Small intestine (tissue), 7 donors: Measurements from ENCODE around the gene FAM53A. TPM values are rescaled to one million over a fixed set of nuclear protein-coding genes. Genes with fewer than 3 reads are reported as not detected.

Source experiments
- DNase-seq, 2 donors: peaks; one replicate each; pipeline versions ENCODE4 v3.0.0 to v3.0.0-alpha.2; 2013
- FAIRE-seq: peaks from 2 replicates; lab custom pipeline; 2012; peaks lifted over from hg19 to GRCh38; lab: Jason Lieb, UNC
- H3K27ac ChIP-seq, 3 donors: one replicate each; pipeline ENCODE4 v1.5.1; 2013; ENCODE audit warnings: low read length in 2 of 3, mild to moderate bottlenecking in 2 of 3, control low read depth in 1 of 3, inconsistent platforms in 1 of 3, low read depth in 1 of 3, moderate library complexity in 1 of 3
- H3K27me3 ChIP-seq, 3 donors: one replicate each; pipeline ENCODE4 v1.6.1; 2013; ENCODE audit warnings: low read length in 3 of 3, inconsistent platforms in 1 of 3; ENCODE audit not compliant: control insufficient read depth in 3 of 3, insufficient read depth in 3 of 3
- H3K36me3 ChIP-seq, 3 donors: one replicate each; pipeline ENCODE4 v1.6.1; 2013; ENCODE audit warnings: low read length in 3 of 3, inconsistent platforms in 1 of 3, low read depth in 1 of 3, mild to moderate bottlenecking in 1 of 3, moderate library complexity in 1 of 3; ENCODE audit not compliant: control insufficient read depth in 3 of 3, insufficient read depth in 2 of 3
- H3K4me1 ChIP-seq, 3 donors: one replicate each; pipeline ENCODE4 v1.6.1; 2013; ENCODE audit warnings: low read length in 2 of 3, inconsistent platforms in 1 of 3, low read depth in 1 of 3, mild to moderate bottlenecking in 1 of 3, moderate library complexity in 1 of 3; ENCODE audit not compliant: control insufficient read depth in 3 of 3, insufficient read depth in 2 of 3
- H3K4me3 ChIP-seq, 3 donors: one replicate each; pipeline ENCODE4 v1.5.1; 2013; ENCODE audit warnings: low read length in 3 of 3, control low read depth in 1 of 3, inconsistent platforms in 1 of 3, low read depth in 1 of 3, mild to moderate bottlenecking in 1 of 3, moderate library complexity in 1 of 3
- H3K9me3 ChIP-seq, 2 donors: one replicate each; pipeline ENCODE4 v1.6.1; 2013; ENCODE audit warnings: low read depth in 1 of 2, low read length in 1 of 2; ENCODE audit not compliant: control insufficient read depth in 2 of 2, insufficient read depth in 1 of 2
- WGBS, 3 donors: extraction: QIAGEN DNeasy Blood & Tissue Kit; methylation state at CpG; one replicate each; pipeline ENCODE4 v1.1.7; 2013; 5-methylcytosine and 5-hydroxymethylcytosine counted together
- polyA plus RNA-seq, 4 donors: library from polyadenylated mRNA; stranded (reverse) in 3 of 4; unstranded in 1 of 4; fragments of 200-250 nt in 3 of 4; fragments of 120-200 nt in 1 of 4; gene quantifications; one replicate each; pipeline versions ENCODE4 v1.2.1 to v1.2.3, GENCODE V29; 2013
- donor health status: healthy with polysubstance abuse.
- donor health status: control.
- donor health status: control.
- donor health status: Bipolar disorder and iron deficiency.
- donor health status: healthy.

Gene FAM53A
- polyA plus RNA-seq, 4 donors = 0.27 to 1.1 (median 0.97) TPM; not detected in 1

DNA sequence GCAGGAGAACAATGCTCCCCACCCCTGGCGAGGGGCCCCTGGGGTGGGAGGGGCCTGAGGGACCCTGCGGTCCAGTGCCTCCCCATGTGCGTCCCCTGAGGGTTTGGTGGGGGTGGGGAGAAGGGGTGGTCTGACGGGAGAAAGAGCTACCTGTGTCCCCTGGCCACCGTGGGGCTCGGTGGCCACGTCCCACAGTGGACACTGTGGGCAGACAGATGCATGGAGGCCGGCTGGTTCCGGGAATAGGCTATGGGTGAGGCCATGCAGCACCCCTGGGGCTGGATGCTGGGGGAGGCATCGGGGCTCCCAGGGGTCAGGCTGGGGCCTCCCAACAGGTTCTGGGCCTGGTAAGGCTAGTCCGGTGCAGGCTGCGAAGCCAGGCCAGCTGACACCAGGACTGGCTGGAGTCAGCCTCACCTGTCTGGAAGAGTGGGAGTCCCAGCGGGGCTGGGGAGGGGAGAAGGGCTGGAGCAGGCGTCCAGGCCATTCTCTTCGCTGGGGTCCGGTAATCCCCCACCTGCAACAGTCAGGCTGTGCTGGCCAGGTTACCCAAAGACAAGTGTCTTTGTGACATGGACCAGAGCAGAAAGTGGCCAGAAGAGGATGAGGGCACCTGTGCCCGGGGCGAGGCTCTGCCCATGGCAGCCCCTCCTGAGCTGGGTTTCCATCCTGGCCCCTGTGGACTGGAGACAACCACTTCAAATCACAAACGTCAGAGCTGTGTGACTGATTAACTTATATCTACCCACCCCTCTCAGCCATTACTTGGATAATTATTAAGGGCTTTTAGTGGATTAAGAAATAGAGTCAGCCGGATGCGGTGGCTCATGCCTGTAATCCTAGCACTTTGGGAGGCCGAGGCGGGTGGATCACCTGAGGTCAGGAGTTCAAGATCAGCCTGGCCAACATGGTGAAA, 1.4 kb upstream of the FAM53A start:
- peaks cover 0 to 11% (median 0%) of the 10 kb centered on the region in 3 donors for H3K4me1 ChIP-seq
- DNase-seq (peak in 1 of 2 donors; percentile 28), FAIRE-seq (no peak)
- peaks cover 0 to 7% (median under 1%) of the 10 kb centered on the region in 3 donors for H3K36me3 ChIP-seq
- peaks cover 0 to 3% (median 0%) of the 10 kb centered on the region in 3 donors for H3K27me3 ChIP-seq
- no peaks in the 10 kb centered on the region for H3K9me3 ChIP-seq
- H3K4me3 ChIP-seq = peak overlapping the region in 2 of 3 donors; percentile 37 to 70
- WGBS, 3 donors = 52 to 76% (median 59%) methylated on average over 23 of the region's 23 CpGs
- H3K27ac ChIP-seq = no peak overlapping the region

DNA sequence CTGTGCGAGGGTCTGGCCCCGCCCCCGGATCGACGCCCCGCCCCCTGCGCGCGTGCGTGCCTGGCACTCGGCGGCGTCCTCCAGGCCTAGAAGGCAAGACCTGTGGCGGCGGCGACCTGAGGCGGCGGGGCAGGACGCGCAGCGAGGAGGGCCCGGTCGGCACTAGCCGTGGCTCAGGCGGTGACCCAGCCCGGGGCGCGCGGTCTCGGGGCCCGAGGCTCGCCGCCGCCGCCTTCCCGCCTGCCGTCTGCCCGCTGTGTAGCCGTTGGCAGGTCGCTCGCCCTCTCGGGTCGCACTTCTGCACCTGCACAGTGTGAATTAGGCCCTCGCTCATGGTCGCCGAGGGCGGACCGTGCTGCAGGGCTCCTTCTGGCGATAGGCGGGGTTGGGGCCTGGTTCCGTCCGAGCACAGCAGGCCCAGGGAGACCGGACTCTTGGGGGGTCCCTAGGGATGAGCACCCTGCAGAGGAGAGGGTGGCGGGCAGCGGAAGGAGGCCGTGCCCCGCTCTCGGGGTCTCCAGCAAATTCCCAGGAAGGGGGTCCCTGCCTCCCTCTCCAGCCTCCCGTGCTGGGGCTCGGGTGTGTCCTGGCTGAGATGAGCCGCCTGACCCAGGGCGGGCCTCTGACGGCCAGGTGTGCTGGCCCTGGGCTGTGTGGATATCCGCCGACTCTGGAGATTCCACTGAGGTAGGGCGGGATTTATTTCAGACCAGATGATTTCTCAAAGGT, 557 bp upstream of the FAM53A start:
- DNase-seq (peak; percentile 10 to 21), FAIRE-seq (no peak)
- Histone ChIP-seq H3K9me3 (no peaks in the 10 kb centered on the region), H3K4me1 (peaks cover 0 to 11% (median 0%) of the 10 kb centered on the region in 3 donors), H3K27me3 (peaks cover 0 to 3% (median 0%) of the 10 kb centered on the region in 3 donors), H3K36me3 (peaks cover 0 to 2% (median 0%) of the 10 kb centered on the region in 3 donors), H3K4me3 (peak overlapping the region; percentile 37 to 70 (median 57)), H3K27ac (peak overlapping the region in 1 of 3 donors; percentile 36)
- WGBS, 3 donors = 14 to 25% (median 17%) methylated on average over 35 to 66 of the region's 66 CpGs

DNA sequence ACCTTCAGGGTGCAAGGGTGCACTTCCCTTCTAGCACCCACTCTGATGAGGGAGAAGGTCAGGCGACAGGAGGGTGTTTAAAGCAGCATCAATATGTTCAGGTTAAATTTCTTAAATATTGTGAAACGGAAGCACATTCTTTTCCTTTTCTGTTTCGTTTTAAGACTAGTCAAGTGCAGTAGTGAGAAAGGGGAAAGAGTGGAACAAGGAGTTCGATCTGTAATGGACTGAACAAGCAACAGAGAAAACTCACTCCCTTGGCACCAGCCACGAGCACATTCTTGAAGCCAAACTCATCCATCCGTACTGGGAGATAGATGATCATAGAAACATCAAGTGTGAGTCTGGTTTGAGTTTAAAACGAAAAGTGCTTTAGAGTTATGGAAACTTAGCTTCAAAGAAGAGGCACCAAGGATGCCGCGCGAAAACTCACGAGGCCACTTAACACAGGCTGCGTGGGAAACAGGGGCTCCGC, 815 bp downstream of the FAM53A start:
- H3K4me1 ChIP-seq = peaks cover 0 to 11% (median 0%) of the 10 kb centered on the region in 3 donors
- peak overlapping the region; percentile 3 to 70 (median 48) for H3K4me3 ChIP-seq
- WGBS, 3 donors = 7 to 11% (median 9%) methylated on average over 13 of the region's 13 CpGs
- DNase-seq = no peak
- H3K9me3 ChIP-seq = no peaks in the 10 kb centered on the region
- peaks cover 0 to 2% (median 0%) of the 10 kb centered on the region in 3 donors for H3K36me3 ChIP-seq
- peak overlapping the region in 1 of 3 donors; percentile 81 for H3K27ac ChIP-seq
- peaks cover 0 to 3% (median 0%) of the 10 kb centered on the region in 3 donors for H3K27me3 ChIP-seq
- FAIRE-seq = no peak

DNA sequence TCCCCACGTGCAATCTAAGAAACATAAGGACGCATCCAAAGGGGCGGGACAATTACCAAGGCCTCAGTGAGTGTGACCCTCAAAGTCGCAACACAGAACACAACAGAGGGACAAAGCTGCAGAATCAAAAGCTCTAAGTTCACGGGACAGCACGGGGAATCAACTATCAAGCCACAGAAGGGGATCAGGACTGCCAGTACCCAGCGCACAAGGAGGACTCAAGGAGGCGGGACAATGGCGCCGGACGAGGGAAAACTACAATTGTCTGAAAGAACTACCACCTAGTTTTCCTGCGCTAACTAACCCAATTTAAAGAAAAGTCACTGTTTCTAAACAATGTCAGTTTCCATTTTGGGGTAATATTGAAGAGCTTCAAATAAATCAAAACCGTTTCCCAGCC, 1.3 kb downstream of the FAM53A start:
- FAIRE-seq (no peak), DNase-seq (no peak)
- 87 to 91% (median 88%) methylated on average over 13 of the region's 13 CpGs for whole genome bisulfite sequencing, 3 donors
- no peak overlapping the region for H3K4me3 ChIP-seq
- H3K27ac ChIP-seq = peak overlapping the region in 1 of 3 donors; percentile 2
- H3K4me1 ChIP-seq = peaks cover 0 to 11% (median 0%) of the 10 kb centered on the region in 3 donors
- H3K27me3 ChIP-seq = peaks cover 0 to 3% (median 0%) of the 10 kb centered on the region in 3 donors
- H3K36me3 ChIP-seq = peaks cover 0 to 2% (median 0%) of the 10 kb centered on the region in 3 donors
- no peaks in the 10 kb centered on the region for H3K9me3 ChIP-seq

DNA sequence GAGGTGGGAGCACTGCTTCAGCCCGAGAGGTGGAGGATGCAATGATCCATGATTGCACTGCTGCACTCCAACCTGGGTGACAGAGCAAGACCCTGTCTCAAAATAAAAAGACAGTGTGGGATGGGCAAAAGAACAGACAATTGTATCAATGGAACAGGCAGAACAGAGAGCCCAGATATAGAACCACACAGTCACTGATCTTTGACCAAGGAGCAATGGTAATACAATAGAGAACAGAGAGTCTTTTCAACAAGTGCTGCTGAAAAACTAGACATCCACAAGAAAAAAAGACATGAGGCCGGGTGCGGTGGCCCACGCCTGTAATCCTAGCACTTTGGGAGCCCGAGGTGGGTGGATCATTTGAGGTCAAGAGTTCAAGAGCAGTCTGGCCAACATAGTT, 5.9 kb downstream of the FAM53A start:
- Histone ChIP-seq H3K27ac (no peak overlapping the region), H3K9me3 (no peaks in the 10 kb centered on the region), H3K36me3 (no peaks in the 10 kb centered on the region), H3K27me3 (no peaks in the 10 kb centered on the region), H3K4me3 (no peak overlapping the region), H3K4me1 (peaks cover 0 to under 1% (median 0%) of the 10 kb centered on the region in 3 donors)
- DNase-seq = no peak
- WGBS, 3 donors = 33 to 58% (median 52%) methylated on average over 5 of the region's 5 CpGs
- FAIRE-seq = no peak

DNA sequence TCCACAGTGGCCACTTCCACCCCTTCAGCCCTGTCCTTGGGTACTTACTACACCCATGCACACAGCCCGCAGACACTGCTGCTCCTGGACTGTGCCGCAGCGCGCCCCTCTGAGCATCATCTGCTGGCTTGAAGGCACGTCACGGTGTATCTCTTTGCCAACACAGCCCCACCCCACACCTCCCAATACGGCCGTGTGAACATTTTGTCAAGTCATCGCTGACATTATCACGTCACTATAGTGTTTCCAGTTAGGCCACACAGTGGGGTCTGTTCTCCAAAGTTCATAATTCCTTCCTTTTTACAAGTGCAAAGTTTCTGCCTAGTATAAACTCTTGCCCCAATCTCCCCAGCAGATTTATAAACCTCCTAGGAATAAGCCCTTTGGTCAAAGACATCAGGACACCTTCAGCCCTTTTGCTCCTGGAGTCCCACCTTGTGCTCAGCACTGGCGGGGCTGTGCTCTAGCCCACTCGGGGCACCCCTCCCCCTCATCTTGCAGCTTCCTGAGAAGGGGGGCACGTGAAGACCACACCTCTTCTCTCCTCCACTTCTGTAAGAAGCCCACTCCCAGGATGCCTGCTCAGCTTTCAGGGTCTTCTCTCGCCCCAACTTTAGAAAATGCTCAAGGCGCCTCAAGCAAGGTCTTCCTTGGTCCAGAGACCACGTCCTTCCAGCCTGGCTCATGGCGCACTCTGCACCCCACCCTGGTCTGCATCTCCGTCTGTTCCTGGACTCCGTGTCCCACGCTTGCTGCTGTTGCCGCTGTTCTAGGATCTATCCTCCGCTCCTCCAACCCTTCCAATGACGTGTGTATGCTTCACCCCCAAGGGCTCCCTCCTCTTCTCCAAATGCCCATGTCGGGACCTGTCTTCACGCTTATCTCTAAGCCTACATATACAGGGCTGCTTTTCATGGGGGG, 7.2 kb downstream of the FAM53A start:
- Histone ChIP-seq H3K36me3 (no peaks in the 10 kb centered on the region), H3K4me3 (no peak overlapping the region), H3K27me3 (no peaks in the 10 kb centered on the region), H3K9me3 (no peaks in the 10 kb centered on the region), H3K27ac (no peak overlapping the region), H3K4me1 (no peaks in the 10 kb centered on the region)
- 75 to 80% (median 79%) methylated on average over 24 to 25 of the region's 25 CpGs for WGBS, 3 donors
- FAIRE-seq = no peak
- no peak for DNase-seq

DNA sequence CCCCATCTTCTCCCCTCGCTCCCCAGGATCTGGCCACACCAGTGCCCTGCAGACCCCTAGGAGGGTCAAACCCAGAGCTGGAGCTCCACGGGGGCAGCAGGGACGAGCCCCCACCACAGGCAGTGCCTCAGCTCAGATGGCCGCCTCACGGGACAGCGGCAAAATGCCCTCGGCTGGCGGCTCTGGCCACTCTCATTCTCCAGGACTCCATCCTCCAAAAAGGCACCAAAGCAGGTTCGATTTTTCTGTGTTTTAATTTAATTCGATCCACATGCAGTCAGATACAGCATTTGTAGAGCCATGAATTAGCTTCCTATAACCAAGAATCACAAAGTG, 8.3 kb downstream of the FAM53A start:
- Histone ChIP-seq H3K4me3 (no peak overlapping the region), H3K36me3 (no peaks in the 10 kb centered on the region), H3K4me1 (no peaks in the 10 kb centered on the region), H3K27me3 (no peaks in the 10 kb centered on the region), H3K9me3 (no peaks in the 10 kb centered on the region), H3K27ac (no peak overlapping the region)
- 77 to 84% (median 79%) methylated on average over 10 of the region's 10 CpGs for WGBS, 3 donors
- FAIRE-seq = no peak
- DNase-seq = no peak
